ENCODE data around the gene CERK. TPM values are rescaled to one million over a fixed set of nuclear protein-coding genes. Genes with fewer than 3 reads are reported as not detected.

The CERK gene
- total and polyA plus RNA-seq, 4 donors = 7.9 to 24.3 (median 10.2) TPM

- H3K4me3 ChIP-seq (ENCODE audit: low read depth in 1 of 3, low read length in 3 of 3) = no peak overlapping the region
- no peak for TF ChIP-seq EGR1 (IDR thresholded peaks at IDR 0.05; ENCODE audit: low read depth in 2 of 2)
- TF ChIP-seq ZBTB33 (IDR thresholded peaks at IDR 0.05) = no peak
- no peak for TF ChIP-seq FOXA2 (IDR thresholded peaks at IDR 0.05)
- TF ChIP-seq CTCF (IDR thresholded peaks at IDR 0.05; ENCODE audit: low read depth, low read length, missing input control) = no peak
- no peak for TF ChIP-seq ATF3 (IDR thresholded peaks at IDR 0.05)
- TF ChIP-seq, protein P1, sequence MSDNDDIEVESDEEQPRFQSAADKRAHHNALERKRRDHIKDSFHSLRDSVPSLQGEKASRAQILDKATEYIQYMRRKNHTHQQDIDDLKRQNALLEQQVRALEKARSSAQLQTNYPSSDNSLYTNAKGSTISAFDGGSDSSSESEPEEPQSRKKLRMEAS (IDR thresholded peaks at IDR 0.05) = no peak
- no peak for TF ChIP-seq FOXA1 (IDR thresholded peaks at IDR 0.05)
- no peak for TF ChIP-seq NR2F2 (IDR thresholded peaks at IDR 0.05)
- no peak for TF ChIP-seq GABPA (IDR thresholded peaks at IDR 0.05 in 1 of 2, conservative IDR thresholded peaks at IDR 0.05 in 1 of 2)
- no peak for TF ChIP-seq HNF4A (conservative IDR thresholded peaks at IDR 0.05)
- no peak for TF ChIP-seq TAF1 (conservative IDR thresholded peaks at IDR 0.05)
- no peak for TF ChIP-seq YY1 (IDR thresholded peaks at IDR 0.05)
- no peak overlapping the region for H3K9ac ChIP-seq (ENCODE audit: low read depth in 1 of 2, low read length in 2 of 2)
- DNase-seq (ENCODE audit: low spot score) = no peak
- 96% methylated on average over 12 of the region's 12 CpGs for WGBS
- H3K27me3 ChIP-seq (ENCODE audit: control insufficient read depth in 4 of 4, insufficient read depth in 4 of 4, low read length in 3 of 4) = no peaks in the 10 kb centered on the region
- H3K9me3 ChIP-seq (ENCODE audit: control insufficient read depth in 4 of 4, low read length in 3 of 4) = no peaks in the 10 kb centered on the region
- no peaks in the 10 kb centered on the region for H3K4me1 ChIP-seq (ENCODE audit: control insufficient read depth in 4 of 4, insufficient read depth in 4 of 4, low read length in 3 of 4)
- H3K27ac ChIP-seq (ENCODE audit: low read depth in 1 of 2, low read length in 2 of 2) = no peak overlapping the region
- peaks cover 8 to 70% (median 50%) of the 10 kb centered on the region in 4 donors for H3K36me3 ChIP-seq (ENCODE audit: control insufficient read depth in 4 of 4, insufficient read depth in 3 of 4, low read depth in 1 of 4, low read length in 3 of 4)
Measured at GRCh38 chr22:46706060-46706459, 32.0 kb downstream of the CERK start.

GRCh38 chr22:46703996-46704370 lies 34.1 kb downstream of the CERK start:
- TF ChIP-seq SP1 (IDR thresholded peaks at IDR 0.05) (no peak), FOXA2 (IDR thresholded peaks at IDR 0.05) (no peak), CTCF (IDR thresholded peaks at IDR 0.05; ENCODE audit: low read depth, low read length, missing input control) (no peak), GABPA (IDR thresholded peaks at IDR 0.05 in 1 of 2, conservative IDR thresholded peaks at IDR 0.05 in 1 of 2) (no peak), FOXA1 (IDR thresholded peaks at IDR 0.05) (no peak), NR2F2 (IDR thresholded peaks at IDR 0.05) (no peak), YY1 (IDR thresholded peaks at IDR 0.05) (no peak), RXRA (IDR thresholded peaks at IDR 0.05) (no peak), RAD21 (IDR thresholded peaks at IDR 0.05) (no peak)

More at GRCh38 chr22:46703996-46704370, 34.1 kb downstream of the CERK start:
- Histone ChIP-seq H3K4me1 (ENCODE audit: control insufficient read depth in 4 of 4, insufficient read depth in 4 of 4, low read length in 3 of 4) (no peaks in the 10 kb centered on the region), H3K4me3 (ENCODE audit: low read depth in 1 of 3, low read length in 3 of 3) (no peak overlapping the region), H3K27ac (ENCODE audit: low read depth in 1 of 2, low read length in 2 of 2) (no peak overlapping the region), H3K27me3 (ENCODE audit: control insufficient read depth in 4 of 4, insufficient read depth in 4 of 4, low read length in 3 of 4) (no peaks in the 10 kb centered on the region), H3K9me3 (ENCODE audit: control insufficient read depth in 4 of 4, low read length in 3 of 4) (no peaks in the 10 kb centered on the region), H3K36me3 (ENCODE audit: control insufficient read depth in 4 of 4, insufficient read depth in 3 of 4, low read depth in 1 of 4, low read length in 3 of 4) (peaks cover 10 to 67% (median 44%) of the 10 kb centered on the region in 4 donors), H3K9ac (ENCODE audit: low read depth in 1 of 2, low read length in 2 of 2) (no peak overlapping the region)
- 96% methylated on average over 6 of the region's 6 CpGs for WGBS
- DNase-seq (ENCODE audit: low spot score) = no peak
